HG03039 (cell line): ENCODE data around the gene MKNK2.
"Not testable (repeated sequence)": the region's sequence is repeated elsewhere in the genome, so short reads cannot be mapped to it uniquely, and the experiment has no call there.

Experiments
- ATAC-seq: cut with Tn5 transposase; IDR thresholded peaks from one replicate; pipeline ENCODE4 v1.9.1; 2021; ENCODE audit warnings: mild to moderate bottlenecking, moderate library complexity; ENCODE audit not compliant: unreplicated experiment

The MKNK2 gene

DNA sequence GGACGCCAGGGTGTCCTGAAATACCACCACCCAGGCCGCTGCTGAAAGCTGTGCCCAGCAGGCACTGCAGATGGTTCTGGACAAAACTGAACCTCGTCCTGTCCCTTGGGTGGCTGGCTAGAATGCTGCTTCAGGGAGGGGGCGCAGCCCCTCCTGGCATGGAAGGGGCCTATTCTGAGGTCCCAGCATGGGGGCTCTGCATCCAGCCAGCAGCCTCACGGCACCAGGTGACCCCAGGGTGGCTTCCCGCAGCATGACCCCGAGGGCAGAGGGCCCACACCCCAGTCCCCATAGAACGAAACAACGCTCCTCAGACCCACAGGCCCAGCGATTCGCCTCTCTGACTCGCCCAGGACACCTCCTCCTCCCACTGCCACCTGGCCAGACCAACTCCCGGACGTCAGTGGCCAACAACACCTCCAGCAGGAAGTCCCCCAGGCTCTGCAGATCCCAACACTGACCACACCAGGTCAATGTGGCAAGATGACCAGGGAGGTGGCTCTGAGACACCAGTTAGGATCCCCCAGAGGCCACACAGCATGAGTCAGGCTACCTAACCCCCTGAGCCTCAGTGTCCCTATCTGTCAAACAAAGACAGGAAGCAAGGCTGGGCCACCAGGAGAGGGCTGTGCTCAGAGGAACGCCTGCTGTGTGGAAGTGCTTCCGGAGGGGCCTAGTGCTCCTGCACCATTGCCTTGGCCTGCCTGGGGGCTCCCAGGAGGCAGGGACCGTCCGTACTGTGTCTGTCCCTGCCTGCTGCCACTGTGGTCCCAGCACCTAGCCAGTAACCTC is 6.1 kb downstream of the MKNK2 start:
- ATAC-seq: no peak

GRCh38 chr19:2043961-2044708 is 6.9 kb downstream of the MKNK2 start:
- ATAC-seq: no peak

- ATAC-seq: no peak
Measured at GRCh38 chr19:2043251-2043641, 7.8 kb downstream of the MKNK2 start.

GRCh38 chr19:2042485-2043250 is 8.4 kb downstream of the MKNK2 start:
- ATAC-seq: peak; percentile 3

GRCh38 chr19:2041683-2042484 is 9.2 kb downstream of the MKNK2 start:
- peak; percentile 57 for ATAC-seq

- ATAC-seq: no peak
Measured at GRCh38 chr19:2041433-2041682, 9.7 kb downstream of the MKNK2 start.

DNA sequence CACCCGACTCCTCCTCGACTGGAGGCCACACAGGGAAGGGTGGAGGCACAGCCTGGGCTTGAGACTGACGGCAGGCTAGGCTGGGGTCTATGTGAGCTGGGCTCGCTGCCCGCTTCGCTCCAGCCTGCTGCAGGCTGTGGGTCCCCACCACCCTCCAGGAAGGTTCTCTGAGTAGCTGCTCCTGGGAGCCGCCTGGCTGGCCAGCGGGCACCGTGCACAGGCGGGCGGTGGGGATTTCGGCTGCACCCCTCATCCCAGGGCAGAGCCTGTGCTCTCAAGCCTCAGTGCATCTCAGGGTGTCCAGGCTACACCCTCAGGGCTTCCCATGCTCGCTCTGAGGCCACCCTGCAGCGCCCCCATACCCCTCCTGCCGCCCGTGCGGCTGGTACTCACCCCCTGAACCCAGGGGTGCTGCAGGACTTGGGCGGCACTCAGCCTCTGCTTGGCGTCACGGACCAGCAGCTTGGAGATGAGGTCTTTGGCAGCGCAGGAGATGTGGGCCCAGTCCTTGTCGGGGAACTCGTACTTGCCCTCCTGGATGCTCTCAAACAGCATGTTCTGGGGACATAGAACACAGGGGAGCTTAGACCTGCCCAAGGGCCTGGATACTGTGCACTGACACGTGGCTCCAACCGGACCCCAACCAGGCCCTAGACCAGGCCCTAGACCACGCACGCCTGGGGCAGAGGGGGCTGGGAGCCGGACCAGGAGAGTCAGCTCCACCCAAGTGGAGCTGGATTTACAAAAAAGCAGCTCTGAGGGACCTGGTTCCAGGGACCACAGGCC is 10.2 kb downstream of the MKNK2 start:
- no peak for ATAC-seq

DNA sequence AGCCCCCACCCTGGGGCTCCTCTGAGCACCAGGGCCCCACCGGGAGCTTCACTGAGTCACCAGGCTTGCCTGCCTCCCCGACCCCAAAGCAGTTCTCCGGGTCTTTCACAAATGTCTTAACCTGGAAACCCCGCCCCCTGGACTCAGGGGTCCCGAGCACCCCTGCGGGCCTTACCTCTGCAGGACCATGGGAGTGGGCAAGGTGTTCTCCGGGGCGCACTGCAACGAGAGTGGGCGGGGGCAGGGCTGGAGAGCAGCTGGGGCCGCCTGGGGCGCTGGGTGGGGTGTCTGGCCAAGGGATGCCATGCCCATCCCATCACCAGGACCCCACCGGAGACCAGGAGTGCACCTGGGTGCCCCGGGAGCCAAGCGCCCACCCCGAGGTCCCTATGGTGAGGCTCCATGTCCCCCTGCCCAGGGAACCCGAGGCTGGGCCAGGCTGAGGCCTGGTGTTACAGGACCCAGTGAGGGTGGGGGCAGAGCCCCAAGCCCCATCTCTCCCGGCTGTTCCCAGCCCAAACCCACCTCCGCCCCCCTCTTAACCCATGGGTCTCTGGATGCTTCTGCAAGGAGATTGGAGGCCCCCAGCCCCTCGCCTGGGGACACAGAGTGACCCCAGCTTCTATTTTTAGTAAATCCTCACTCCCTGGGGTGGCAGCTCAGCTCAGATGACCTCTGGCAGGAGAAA is 10.9 kb downstream of the MKNK2 start:
- ATAC-seq: no peak

DNA sequence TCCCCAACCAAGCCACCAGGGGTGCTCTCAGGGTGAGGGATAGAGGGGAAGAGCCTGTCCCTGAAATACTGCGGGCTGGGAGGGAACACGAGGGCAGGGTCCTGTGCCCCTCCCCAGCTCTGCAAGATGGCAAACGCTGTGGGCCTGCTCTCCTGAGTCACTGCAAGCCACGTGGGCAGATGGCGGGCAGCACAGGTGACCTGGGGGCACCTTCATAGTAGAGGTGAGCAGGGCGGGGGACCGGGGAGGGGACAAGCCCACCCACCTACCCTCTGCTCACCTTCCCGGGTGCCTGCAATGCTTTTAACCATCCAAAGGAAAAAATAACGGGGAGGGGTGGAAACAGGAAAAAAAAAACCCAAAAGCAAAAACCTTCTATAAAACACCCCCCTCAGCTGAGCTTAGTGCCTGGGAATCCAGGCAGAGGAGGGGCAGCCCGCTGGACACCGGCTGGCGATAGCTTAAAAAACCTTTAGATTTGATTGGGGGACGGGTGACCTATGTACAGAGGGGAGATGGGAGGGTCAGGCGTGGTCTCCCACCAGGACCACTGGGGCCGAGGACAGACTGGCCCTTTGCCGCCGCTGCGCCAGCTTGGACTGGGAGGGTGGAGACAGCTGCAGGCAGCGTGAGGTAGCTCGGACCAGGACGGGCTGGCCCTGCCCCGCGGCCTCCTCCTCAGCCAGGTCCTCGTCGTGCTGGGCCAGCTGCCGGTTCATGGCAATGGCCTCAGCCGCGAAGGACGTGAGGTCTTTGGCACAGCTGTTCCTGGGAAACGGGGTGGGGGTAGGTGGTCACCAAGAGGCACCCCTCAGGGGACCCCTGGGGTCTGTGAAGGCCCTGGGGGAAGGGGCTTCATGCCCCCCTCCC is 11.7 kb downstream of the MKNK2 start:
- no peak for ATAC-seq

DNA sequence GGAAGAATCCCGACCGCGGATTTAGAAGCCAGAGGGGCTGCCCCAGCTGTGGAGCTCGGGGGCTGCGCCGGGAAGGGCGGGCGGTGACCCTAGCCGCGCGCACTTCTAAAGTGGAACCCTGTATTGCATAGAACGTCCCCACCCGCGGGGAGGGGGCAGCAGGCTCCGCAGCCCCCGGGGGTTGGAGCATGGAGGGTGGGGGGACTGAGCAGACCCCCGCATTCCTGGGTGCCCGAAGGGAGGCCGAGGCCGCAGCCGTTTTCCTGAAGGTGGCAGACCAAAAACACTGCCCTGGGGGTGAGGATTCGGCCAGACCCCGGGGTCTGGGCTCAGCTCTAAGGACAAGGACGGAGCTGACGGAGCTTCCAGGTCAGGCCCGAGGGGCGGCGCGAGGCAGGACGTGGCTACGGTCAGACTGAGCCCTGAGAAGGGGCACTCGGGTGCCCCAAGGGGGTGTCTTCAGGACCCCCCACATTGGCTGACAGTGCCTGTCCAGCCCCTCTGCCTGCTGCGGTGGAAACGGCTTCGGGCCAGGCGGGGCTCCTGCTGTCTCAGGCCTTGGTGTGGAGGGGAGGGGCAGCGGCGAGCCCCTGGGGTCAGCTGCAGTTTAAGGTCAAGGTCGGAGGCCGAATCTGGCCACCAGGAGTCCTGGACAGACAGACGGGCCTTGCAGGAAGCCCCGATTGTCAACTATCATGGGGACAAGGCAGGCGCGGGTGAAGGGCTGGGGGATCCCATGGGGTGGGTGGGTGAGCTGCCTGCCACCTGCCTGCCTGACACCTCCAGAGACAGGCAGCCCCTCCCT is 12.6 kb downstream of the MKNK2 start:
- ATAC-seq: no peak

DNA sequence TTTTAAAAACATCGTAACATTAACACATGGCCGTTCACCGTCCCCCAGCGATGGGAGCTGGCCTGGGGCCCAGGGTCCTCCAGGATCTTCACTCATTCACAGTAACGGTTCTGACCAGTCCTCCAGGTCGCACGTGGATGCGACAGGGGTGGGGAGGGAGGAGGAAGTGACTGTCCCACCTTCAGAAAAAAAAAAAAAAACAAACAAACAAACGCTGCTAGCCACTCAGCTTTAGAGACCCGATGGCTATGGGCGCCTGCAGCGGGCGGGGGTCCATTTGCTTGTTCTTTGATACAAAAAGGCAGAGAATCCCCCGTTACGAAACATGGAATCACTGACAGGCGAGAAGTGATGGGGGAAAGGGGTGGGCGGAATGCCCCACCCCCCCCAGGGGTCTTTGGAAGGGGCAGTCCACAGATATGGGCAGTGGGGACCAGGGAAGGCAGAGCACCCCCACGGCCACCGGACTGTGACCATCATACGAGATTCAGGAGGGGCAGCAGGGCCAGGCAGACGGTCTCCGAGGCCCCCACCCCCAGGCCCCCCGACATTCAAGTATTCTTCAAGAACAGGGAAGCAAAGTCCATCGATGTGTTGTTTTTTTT is 13.3 kb downstream of the MKNK2 start:
- ATAC-seq: no peak

DNA sequence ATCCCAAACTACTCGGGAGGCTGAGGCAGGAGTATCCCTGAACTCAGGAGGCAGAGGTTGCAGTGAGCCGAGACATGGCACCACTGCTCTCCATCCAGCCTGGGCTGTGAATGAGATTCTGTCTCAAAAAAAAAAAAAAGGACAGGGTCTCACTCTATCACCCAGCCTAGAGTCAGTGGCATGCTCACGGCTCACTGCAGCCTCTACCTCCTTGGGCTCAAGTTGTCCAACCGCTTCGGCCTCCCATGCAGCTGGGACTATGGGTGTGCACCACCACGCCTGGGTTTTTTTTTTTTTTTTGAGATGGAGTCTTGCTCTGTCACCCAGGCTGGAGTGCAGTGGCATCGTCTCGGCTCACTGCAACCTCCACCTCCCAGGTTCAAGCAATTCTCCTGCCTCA is 14.6 kb downstream of the MKNK2 start:
- ATAC-seq: no peak

GRCh38 chr19:2035590-2035991 is 15.5 kb downstream of the MKNK2 start:
- ATAC-seq: no peak

GRCh38 chr19:2034729-2035589 is 16.1 kb downstream of the MKNK2 start:
- no peak for ATAC-seq

- not testable (repeated sequence) for ATAC-seq
Measured at GRCh38 chr19:2034253-2034652, 16.8 kb downstream of the MKNK2 start.

DNA sequence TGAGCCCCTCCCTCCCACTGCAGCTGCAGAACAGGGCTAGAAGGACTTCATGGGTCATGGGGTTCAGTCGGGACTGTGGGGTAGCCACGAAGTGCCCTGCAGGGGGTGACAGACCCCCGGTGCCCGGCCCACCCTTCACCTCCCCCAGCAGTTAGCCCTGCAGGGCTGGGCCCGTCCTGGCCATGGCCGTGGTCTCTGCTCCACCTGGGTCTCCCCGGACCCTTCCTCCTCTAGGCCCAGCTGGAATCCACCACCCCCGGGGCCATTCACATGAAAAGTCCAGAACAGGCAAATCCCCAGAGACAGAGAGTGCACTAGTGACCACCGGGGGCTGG is 17.3 kb downstream of the MKNK2 start:
- ATAC-seq: no peak
